WTC11 (cell line): ENCODE measurements around the gene FGF23. TPM values are rescaled to one million over a fixed set of nuclear protein-coding genes. Genes with fewer than 3 reads are reported as not detected.

Source experiments
- ATAC-seq: fragments of 200-7000 bp; cut with Tn5 transposase; 2 replicates; pipeline ENCODE4 v1.10.0; 2021; ENCODE audit warnings: mild to moderate bottlenecking, moderate library complexity
- CTCF ChIA-PET: fragments of 300-600 bp; sonication (Branson Sonifier 250); formaldehyde crosslinking; loops from one replicate; lab custom pipeline; 2021; ENCODE audit warnings: antibody characterized with exemption; lab: Charles Lee
- POLR2A ChIA-PET: fragments of 350-600 bp; sonication (Branson Sonifier 250); formaldehyde crosslinking; loops from one replicate; lab custom pipeline; 2021; ENCODE audit warnings: antibody characterized with exemption; lab: Charles Lee
- DNase-seq: peaks from one replicate; pipeline ENCODE4 v3.0.0; 2021; ENCODE audit warnings: low spot score
- H3K27ac Mint-ChIP-seq: 2 replicates; pipeline ENCODE4 v1.8.0; 2021; ENCODE audit warnings: mixed read lengths
- H3K27me3 Mint-ChIP-seq: 2 replicates; pipeline ENCODE4 v1.8.0; 2021; ENCODE audit warnings: low read depth, mild to moderate bottlenecking, moderate library complexity, mixed read lengths
- H3K36me3 Mint-ChIP-seq: 2 replicates; pipeline ENCODE4 v1.8.0; 2021; ENCODE audit warnings: mixed read lengths
- H3K4me1 Mint-ChIP-seq: 2 replicates; pipeline ENCODE4 v1.8.0; 2022; ENCODE audit warnings: mixed read lengths
- H3K4me3 Mint-ChIP-seq: 2 replicates; pipeline ENCODE4 v1.8.0; 2021; ENCODE audit warnings: mild to moderate bottlenecking, moderate library complexity, mixed read lengths
- H3K9me3 Mint-ChIP-seq: 2 replicates; pipeline ENCODE4 v1.8.0; 2021; ENCODE audit warnings: mixed read lengths
- CREM ChIP-seq: sonication (generic); formaldehyde crosslinking; IDR thresholded peaks from 2 replicates; pipeline ENCODE4 v1.8.1; 2022; ENCODE audit warnings: mild to moderate bottlenecking, missing genetic modification reagents, moderate library complexity
- CTCF ChIP-seq: fragments of 200-600 bp; IDR thresholded peaks from 2 replicates; pipeline ENCODE4 v1.8.0; 2022; ENCODE audit warnings: antibody characterized with exemption
- E2F5 ChIP-seq: sonication (generic); formaldehyde crosslinking; IDR thresholded peaks from 2 replicates; pipeline ENCODE4 v1.8.1; 2022; ENCODE audit warnings: mild to moderate bottlenecking, moderate library complexity, missing genetic modification reagents
- EMX1 ChIP-seq: fragments of 250-450 bp; sonication (Bioruptor Pico); IDR thresholded peaks from 2 replicates; pipeline ENCODE4 v1.8.0; 2021; ENCODE audit warnings: mild to moderate bottlenecking
- ETV6 ChIP-seq: sonication (generic); formaldehyde crosslinking; IDR thresholded peaks from 2 replicates; pipeline ENCODE4 v1.8.1; 2022; ENCODE audit warnings: mild to moderate bottlenecking, missing genetic modification reagents
- HMGA2 ChIP-seq: fragments of 250-450 bp; sonication (Bioruptor Pico); IDR thresholded peaks from 2 replicates; pipeline ENCODE4 v1.4.0; 2021; ENCODE audit warnings: mild to moderate bottlenecking, moderate library complexity
- IRF1 ChIP-seq: sonication (generic); formaldehyde crosslinking; IDR thresholded peaks from 2 replicates; pipeline ENCODE4 v1.8.0; 2023; ENCODE audit warnings: missing genetic modification reagents
- RORB ChIP-seq: fragments of 250-450 bp; sonication (Bioruptor Pico); IDR thresholded peaks from 2 replicates; pipeline ENCODE4 v1.9.0; 2021; ENCODE audit warnings: mild to moderate bottlenecking
- TEAD1 ChIP-seq: sonication (generic); formaldehyde crosslinking; IDR thresholded peaks from 2 replicates; pipeline ENCODE4 v1.8.0; 2022; ENCODE audit warnings: mild to moderate bottlenecking, missing genetic modification reagents
- USF1 ChIP-seq: sonication (generic); formaldehyde crosslinking; IDR thresholded peaks from 2 replicates; pipeline ENCODE4 v1.8.0; 2022; ENCODE audit warnings: mild to moderate bottlenecking, missing genetic modification reagents
- ZNF138 ChIP-seq: sonication (generic); formaldehyde crosslinking; conservative IDR thresholded peaks from 2 replicates; pipeline ENCODE4 v1.8.1; 2022; ENCODE audit warnings: mild to moderate bottlenecking, moderate library complexity, missing genetic modification reagents
- ZNF219 ChIP-seq: sonication (generic); formaldehyde crosslinking; IDR thresholded peaks from 2 replicates; pipeline ENCODE4 v1.8.0; 2023; ENCODE audit warnings: missing genetic modification reagents, mild to moderate bottlenecking, borderline replicate concordance
- ZNF281 ChIP-seq: sonication (generic); formaldehyde crosslinking; IDR thresholded peaks from 2 replicates; pipeline ENCODE4 v1.8.0; 2023; ENCODE audit warnings: mild to moderate bottlenecking, missing genetic modification reagents
- total RNA-seq: library from RNA; stranded (reverse); gene quantifications from 3 replicates; pipeline ENCODE4 v1.2.3, GENCODE V29; 2021
- TF ChIP-seq, protein P1 (sequence below): sonication (generic); formaldehyde crosslinking; IDR thresholded peaks from 2 replicates; pipeline ENCODE4 v1.8.1; 2023; ENCODE audit warnings: mild to moderate bottlenecking, missing genetic modification reagents, moderate library complexity
- TF ChIP-seq, protein P2 (sequence below): sonication (generic); formaldehyde crosslinking; IDR thresholded peaks from 2 replicates; pipeline ENCODE4 v1.8.1; 2022; ENCODE audit warnings: mild to moderate bottlenecking, missing genetic modification reagents, moderate library complexity, borderline replicate concordance
- TF ChIP-seq, protein P3 (sequence below): sonication (generic); formaldehyde crosslinking; IDR thresholded peaks from 2 replicates; pipeline ENCODE4 v1.8.0; 2023; ENCODE audit warnings: missing genetic modification reagents, mild to moderate bottlenecking, borderline replicate concordance
- TF ChIP-seq, protein P4 (sequence below): fragments of 250-450 bp; sonication (Bioruptor Pico); IDR thresholded peaks from 2 replicates; pipeline ENCODE4 v1.9.0; 2021; ENCODE audit warnings: mild to moderate bottlenecking, borderline replicate concordance

Gene FGF23
- total RNA-seq, 1 experiment from 2014 or later, result 0.24 TPM

DNA sequence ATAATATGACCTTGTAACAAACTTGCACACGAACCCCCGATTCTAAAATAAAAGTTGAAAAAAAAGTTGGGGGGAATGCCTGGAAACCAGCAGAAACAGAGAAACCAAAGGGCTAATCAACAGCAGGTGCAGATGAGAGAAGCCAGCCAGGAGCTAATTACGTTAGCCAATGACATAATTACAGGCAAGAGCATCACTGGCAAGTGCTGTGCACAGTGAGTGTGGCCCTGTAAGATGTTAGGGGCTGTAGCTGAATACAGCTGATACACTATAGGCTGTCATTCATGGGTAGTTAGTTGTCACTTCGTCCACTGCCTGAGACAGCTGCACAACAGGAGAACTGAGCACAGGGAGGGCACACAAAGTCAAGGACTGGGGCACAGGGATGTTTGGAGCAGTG lies 7.3 kb upstream of the FGF23 start:
- ATAC-seq, result no peak
- CTCF ChIA-PET, result no interaction called here
- H3K9me3 Mint-ChIP-seq, result no peaks in the 10 kb centered on the region
- H3K27ac Mint-ChIP-seq, result no peak overlapping the region
- 0 out of 2 replicates have a peak, but pooled peaks cover 6% of the 10 kb centered on the region for H3K4me1 Mint-ChIP-seq
- TF ChIP-seq ZNF219, result no peak
- no peak for TF ChIP-seq TEAD1 (CRISPR knock-in tag)
- TF ChIP-seq EMX1 (CRISPR knock-in tag), result no peak
- no peak for TF ChIP-seq ZNF281 (CRISPR knock-in tag)
- TF ChIP-seq, protein P1, sequence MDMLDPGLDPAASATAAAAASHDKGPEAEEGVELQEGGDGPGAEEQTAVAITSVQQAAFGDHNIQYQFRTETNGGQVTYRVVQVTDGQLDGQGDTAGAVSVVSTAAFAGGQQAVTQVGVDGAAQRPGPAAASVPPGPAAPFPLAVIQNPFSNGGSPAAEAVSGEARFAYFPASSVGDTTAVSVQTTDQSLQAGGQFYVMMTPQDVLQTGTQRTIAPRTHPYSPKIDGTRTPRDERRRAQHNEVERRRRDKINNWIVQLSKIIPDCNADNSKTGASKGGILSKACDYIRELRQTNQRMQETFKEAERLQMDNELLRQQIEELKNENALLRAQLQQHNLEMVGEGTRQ, result no peak
- no peak for TF ChIP-seq HMGA2 (CRISPR knock-in tag)
- no peak for TF ChIP-seq USF1
- TF ChIP-seq ZNF138, result no peak
- no peak for TF ChIP-seq E2F5 (CRISPR knock-in tag)
- no peak for TF ChIP-seq CTCF
- TF ChIP-seq, protein P2, sequence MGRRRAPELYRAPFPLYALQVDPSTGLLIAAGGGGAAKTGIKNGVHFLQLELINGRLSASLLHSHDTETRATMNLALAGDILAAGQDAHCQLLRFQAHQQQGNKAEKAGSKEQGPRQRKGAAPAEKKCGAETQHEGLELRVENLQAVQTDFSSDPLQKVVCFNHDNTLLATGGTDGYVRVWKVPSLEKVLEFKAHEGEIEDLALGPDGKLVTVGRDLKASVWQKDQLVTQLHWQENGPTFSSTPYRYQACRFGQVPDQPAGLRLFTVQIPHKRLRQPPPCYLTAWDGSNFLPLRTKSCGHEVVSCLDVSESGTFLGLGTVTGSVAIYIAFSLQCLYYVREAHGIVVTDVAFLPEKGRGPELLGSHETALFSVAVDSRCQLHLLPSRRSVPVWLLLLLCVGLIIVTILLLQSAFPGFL, result no peak
- TF ChIP-seq, protein P3, sequence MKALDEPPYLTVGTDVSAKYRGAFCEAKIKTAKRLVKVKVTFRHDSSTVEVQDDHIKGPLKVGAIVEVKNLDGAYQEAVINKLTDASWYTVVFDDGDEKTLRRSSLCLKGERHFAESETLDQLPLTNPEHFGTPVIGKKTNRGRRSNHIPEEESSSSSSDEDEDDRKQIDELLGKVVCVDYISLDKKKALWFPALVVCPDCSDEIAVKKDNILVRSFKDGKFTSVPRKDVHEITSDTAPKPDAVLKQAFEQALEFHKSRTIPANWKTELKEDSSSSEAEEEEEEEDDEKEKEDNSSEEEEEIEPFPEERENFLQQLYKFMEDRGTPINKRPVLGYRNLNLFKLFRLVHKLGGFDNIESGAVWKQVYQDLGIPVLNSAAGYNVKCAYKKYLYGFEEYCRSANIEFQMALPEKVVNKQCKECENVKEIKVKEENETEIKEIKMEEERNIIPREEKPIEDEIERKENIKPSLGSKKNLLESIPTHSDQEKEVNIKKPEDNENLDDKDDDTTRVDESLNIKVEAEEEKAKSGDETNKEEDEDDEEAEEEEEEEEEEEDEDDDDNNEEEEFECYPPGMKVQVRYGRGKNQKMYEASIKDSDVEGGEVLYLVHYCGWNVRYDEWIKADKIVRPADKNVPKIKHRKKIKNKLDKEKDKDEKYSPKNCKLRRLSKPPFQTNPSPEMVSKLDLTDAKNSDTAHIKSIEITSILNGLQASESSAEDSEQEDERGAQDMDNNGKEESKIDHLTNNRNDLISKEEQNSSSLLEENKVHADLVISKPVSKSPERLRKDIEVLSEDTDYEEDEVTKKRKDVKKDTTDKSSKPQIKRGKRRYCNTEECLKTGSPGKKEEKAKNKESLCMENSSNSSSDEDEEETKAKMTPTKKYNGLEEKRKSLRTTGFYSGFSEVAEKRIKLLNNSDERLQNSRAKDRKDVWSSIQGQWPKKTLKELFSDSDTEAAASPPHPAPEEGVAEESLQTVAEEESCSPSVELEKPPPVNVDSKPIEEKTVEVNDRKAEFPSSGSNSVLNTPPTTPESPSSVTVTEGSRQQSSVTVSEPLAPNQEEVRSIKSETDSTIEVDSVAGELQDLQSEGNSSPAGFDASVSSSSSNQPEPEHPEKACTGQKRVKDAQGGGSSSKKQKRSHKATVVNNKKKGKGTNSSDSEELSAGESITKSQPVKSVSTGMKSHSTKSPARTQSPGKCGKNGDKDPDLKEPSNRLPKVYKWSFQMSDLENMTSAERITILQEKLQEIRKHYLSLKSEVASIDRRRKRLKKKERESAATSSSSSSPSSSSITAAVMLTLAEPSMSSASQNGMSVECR (CRISPR knock-in tag), result no peak
- TF ChIP-seq RORB (CRISPR knock-in tag), result no peak
- TF ChIP-seq, protein P4, sequence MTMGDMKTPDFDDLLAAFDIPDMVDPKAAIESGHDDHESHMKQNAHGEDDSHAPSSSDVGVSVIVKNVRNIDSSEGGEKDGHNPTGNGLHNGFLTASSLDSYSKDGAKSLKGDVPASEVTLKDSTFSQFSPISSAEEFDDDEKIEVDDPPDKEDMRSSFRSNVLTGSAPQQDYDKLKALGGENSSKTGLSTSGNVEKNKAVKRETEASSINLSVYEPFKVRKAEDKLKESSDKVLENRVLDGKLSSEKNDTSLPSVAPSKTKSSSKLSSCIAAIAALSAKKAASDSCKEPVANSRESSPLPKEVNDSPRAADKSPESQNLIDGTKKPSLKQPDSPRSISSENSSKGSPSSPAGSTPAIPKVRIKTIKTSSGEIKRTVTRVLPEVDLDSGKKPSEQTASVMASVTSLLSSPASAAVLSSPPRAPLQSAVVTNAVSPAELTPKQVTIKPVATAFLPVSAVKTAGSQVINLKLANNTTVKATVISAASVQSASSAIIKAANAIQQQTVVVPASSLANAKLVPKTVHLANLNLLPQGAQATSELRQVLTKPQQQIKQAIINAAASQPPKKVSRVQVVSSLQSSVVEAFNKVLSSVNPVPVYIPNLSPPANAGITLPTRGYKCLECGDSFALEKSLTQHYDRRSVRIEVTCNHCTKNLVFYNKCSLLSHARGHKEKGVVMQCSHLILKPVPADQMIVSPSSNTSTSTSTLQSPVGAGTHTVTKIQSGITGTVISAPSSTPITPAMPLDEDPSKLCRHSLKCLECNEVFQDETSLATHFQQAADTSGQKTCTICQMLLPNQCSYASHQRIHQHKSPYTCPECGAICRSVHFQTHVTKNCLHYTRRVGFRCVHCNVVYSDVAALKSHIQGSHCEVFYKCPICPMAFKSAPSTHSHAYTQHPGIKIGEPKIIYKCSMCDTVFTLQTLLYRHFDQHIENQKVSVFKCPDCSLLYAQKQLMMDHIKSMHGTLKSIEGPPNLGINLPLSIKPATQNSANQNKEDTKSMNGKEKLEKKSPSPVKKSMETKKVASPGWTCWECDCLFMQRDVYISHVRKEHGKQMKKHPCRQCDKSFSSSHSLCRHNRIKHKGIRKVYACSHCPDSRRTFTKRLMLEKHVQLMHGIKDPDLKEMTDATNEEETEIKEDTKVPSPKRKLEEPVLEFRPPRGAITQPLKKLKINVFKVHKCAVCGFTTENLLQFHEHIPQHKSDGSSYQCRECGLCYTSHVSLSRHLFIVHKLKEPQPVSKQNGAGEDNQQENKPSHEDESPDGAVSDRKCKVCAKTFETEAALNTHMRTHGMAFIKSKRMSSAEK (CRISPR knock-in tag), result no peak
- TF ChIP-seq ETV6 (CRISPR knock-in tag), result no peak
- no peak for TF ChIP-seq IRF1 (CRISPR knock-in tag)
- TF ChIP-seq CREM (CRISPR knock-in tag), result no peak
- DNase-seq, result no peak
- POLR2A ChIA-PET, result no interaction called here
- H3K36me3 Mint-ChIP-seq, result no peaks in the 10 kb centered on the region
- no peak overlapping the region for H3K4me3 Mint-ChIP-seq
- no peaks in the 10 kb centered on the region; the same call in 1 of the 2 replicates for H3K27me3 Mint-ChIP-seq
